Activated CD4-positive, alpha-beta T cell treated with anti-CD3 and anti-CD28 coated beads, Interleukin-2, amount 50 U/mL, for 24 hours (primary cell): ENCODE data around the gene VEZT.
"Not testable (repeated sequence)": the region's sequence is repeated elsewhere in the genome, so short reads cannot be mapped to it uniquely, and the experiment has no call there.

Experiments used
- DNase-seq, 2 donors: peaks; one replicate each; pipeline ENCODE4 v3.0.0-alpha.2; 2020; ENCODE audit warnings: low read depth in 1 of 2, low spot score in 1 of 2

The VEZT gene

GRCh38 chr12:95217377-95218149 is at the start of gene VEZT, which contains the start of gene FGD6:
VEZT (plus strand) TSS chr12:95217807; CDS start chr12:95217851, 44 bp downstream.
FGD6 (minus strand) TSS chr12:95217467; CDS start chr12:95217240, 227 bp downstream.
- peak; percentile 92 to 98 for DNase-seq

- DNase-seq = no peak
Measured at GRCh38 chr12:95168746-95169145, 48.9 kb upstream of the VEZT start.

GRCh38 chr12:95169368-95169767 is 48.2 kb upstream of the VEZT start:
- no peak for DNase-seq

DNA sequence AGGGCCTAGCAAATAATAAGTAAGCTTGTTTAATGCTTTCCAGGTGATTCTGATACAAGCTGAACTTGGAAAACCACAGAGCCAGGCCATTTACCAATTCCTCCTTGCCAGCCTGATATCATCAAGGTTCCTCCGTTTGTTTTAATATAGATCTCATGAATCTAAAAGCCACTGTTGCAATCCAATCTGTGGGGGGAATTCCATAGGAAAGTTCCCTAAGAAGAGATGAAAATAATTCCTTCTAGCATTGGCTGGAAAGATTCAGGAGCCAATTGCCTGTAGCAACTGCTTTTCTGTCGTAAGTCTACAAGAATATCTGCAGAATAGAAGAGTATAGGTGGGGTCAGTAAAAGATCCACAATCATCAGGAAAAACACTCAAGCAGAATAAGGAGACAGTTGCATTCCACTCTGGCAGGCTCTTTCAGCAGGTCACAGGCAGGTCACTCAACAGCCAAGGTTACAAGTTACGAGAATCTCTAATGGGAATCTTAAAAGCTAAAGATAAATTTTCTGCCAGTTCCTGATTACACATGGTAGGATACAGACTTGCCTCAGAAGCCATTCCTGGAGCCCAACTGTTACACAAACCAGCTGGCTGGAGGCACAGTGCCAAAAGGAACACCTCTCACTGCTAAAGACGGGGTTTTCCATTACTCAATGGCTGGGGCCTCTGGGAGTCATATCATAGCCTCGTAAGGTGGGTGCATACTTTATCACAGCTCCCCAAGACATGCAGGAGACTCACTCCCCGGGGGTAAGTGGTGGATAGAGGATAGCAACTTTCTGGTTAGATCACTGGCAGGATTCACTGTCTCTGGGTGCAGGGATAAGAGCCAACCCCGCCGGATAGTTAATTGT is 44.0 kb upstream of the VEZT start:
- no peak for DNase-seq

- no peak for DNase-seq
Measured at GRCh38 chr12:95177201-95177768, 40.3 kb upstream of the VEZT start.

DNA sequence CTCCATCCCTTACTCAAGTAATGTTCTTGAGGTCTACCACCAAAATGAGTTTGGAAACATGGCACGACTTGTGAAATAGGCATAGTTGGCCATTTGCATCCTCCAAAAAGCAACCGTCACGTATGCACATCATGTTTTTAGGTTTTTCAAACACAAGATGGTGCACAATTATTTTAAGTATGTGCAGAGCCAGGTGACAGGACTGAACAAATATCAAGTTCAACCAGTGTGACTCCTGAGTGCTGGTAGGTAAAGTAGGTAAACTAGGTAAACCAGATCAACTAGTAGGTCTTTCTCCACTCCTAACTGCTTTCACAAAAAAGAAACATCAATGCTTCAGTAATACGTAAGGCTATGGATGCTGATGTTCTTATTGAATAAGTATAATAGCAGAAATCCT is 39.5 kb upstream of the VEZT start:
- no peak for DNase-seq

DNA sequence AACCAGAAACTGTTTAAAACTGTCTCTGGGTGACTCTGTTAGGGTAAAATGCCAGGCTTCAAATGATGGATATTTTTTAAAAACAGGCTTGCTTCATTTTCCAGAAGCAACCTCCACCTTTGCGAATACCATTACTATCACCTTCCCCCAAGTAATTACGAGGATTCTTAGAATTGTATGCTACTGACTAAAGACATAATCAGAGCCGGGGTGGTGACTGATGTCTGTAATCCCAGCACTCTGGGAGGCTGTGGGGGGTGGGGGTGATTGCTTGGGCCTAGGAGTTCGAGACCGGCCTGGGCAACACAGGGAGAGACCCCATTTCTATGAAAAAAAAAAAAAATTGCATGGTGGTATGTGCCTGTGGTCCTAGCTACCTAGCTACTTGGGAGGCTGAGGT is 38.6 kb upstream of the VEZT start:
- no peak for DNase-seq

- no peak for DNase-seq
Measured at GRCh38 chr12:95181103-95181502, 36.5 kb upstream of the VEZT start.

DNA sequence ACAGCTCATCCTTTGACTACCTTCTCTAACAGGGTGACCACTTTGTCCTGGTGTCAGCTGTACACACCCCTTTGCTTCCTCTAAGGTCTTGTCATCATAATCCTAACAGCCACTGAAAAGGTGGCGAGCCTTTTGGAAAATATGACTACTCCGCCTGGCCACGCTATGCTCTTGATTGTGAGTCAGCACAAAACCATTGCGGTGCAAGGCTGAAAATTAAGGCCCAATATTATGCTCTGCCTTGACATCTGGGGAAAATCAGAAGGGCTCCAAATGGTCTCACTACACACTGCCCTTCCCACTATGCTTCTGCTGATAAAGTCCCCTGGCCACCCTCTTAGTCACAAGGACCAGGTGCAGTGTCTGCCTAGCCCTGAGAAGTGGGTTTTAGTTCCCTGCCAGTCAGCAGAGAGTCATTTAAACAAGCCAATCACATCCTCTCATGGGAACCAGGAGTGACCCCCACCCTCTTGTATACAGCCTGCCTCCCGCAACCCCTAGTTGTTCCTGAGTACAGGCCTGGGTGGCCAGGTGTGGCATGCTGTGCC is 34.7 kb upstream of the VEZT start:
- no peak for DNase-seq

GRCh38 chr12:95184121-95184520 is 33.5 kb upstream of the VEZT start:
- no peak for DNase-seq

DNA sequence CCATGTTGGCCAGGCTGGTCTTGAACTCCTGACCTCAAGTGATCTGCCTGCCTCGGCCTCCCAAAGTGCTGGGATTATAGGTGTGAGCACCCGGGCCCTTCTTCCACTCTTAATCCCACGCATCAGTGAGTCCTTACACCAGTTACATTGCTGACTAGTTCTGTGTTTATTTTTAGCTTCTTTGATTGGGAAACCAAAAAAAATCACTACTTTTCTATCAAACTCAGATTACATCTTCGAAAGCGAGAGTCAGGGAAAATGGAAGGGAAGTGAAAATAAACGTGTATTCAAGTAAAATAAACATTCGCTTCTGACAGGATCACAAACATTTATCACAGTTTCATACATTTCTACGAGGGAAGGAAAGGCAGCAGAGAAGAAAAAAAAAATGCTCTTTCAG is 32.5 kb upstream of the VEZT start:
- no peak for DNase-seq

- no peak for DNase-seq
Measured at GRCh38 chr12:95185854-95186253, 31.8 kb upstream of the VEZT start.

DNA sequence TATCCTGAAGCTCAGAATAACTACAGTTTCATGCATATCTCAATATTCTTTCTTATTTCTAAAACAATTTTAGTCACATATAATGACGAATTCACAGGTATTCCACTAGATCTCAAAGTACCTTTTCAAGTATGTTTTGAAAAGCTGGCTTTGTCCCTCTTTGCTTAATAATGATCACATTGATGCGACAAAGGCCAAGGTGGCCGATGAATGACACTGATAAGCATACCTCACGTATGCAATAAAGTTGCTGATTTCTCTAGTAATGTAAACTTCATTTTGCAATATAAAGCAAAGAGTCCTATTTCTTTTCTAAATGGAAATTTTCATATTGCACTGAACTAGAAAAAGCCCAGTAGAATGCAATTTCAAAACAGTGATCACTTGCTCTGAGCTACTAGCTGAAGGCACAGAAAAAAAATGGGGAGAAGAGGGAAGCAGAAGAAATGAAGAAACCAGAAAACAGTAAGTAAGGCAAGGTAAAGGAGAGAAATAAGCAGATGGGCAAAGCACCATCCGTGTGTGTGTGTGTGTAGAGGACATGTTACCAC is 29.7 kb upstream of the VEZT start:
- no peak for DNase-seq

DNA sequence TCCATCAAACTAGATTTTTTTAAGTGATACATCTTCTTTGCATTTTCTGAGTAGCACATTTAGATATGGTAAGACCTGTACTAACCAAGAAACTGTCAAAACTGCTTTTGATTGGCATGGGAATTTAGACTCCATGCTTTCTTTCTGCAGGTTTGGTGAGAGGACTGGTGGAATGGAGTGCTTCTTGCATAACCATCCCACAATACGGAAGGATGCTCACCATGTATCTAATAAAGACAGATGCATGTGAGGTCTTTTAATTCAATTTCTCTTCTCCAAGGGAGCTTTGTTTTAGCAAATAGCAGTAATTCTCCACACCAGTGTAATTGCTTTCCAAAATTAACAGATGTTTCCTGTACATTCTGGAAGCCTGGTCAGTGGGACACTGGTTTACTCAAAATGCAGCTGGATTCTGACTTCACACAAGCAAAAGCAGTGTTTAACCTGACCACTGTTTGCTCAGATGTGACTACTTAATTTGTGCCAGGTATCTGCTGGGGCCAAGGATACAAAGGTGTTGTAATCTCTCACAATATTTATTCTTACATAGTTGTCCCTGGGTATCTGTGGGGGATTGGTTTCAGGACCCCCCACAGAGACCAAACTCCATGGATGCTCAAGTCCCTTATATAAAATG is 26.4 kb upstream of the VEZT start:
- DNase-seq = no peak

DNA sequence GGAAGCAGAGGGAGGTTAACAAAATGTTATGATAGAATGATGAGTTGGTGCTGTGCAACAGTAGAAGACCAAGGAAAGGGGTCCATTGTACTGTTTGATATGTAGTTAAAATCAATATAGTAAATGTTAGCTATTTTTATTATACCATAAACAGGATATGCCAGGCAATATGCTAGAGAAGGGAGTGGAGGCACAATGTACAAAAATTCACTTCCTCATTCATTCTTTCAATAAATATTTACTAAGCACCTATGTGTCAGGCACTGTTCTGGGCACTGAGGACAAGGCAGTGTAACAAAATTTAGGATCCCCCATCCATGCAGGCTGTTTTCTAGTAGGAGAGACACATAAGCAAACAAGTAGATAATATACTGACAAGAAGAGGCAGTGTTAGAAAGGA is 25.3 kb upstream of the VEZT start:
- no peak for DNase-seq

- no peak for DNase-seq
Measured at GRCh38 chr12:95193139-95193538, 24.5 kb upstream of the VEZT start.

- no peak for DNase-seq
Measured at GRCh38 chr12:95195122-95195521, 22.5 kb upstream of the VEZT start.

DNA sequence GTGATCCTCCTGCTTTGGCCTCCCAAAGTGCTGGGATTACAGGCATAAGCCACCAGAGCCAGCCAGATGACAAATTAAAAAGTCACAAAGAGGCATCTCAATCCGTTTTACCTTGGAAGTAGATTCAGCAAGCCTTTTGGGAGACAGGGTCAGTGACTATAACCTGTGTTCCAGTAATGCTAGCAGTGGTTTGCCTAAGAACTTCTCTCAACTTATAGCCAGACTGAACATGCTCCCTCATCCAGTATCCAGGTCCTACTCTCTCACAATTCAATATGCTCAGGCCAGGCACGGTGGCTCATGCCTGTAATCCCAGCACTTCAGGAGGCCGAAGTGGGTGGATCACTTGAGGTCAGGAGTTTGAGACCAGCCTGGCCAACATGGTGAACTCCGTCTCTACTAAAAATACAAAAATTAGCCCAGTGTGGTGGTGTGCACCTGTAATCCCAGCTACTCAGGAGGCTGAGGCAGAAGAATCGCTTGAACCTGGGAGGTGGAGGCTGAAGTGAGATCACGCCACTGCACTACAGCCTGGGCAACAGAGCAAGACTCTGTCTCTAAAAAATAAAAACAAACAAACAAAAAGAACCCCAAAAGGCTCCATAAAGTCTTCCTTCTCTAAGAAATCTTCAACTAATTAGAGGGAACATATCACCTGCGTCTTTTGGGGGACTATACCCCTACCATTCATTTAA is 20.6 kb upstream of the VEZT start:
- DNase-seq = not testable (repeated sequence)

- DNase-seq = no peak
Measured at GRCh38 chr12:95197636-95198035, 20.0 kb upstream of the VEZT start.

DNA sequence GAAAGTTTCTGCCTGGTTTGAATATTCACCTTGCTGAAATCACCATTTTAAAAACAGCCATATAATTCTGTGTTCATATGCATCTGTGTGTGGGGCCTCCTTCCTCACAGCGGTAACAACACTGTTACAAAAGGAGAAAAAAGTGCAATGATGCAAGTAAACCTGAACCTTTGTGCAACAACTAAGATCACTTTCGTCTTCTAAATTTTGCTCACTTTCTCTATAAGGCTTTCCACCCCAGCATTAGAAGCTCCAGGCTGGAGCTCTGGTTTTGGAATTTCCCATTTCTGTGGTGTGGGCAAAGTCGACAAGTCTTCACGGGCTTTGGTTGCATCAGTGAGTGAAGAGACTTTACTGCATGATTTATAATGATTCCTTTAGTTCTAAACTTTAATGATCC is 18.7 kb upstream of the VEZT start:
- no peak for DNase-seq
